ENCODE results near the gene TUBB4B.

The TUBB4B gene

GRCh38 chr9:137221506-137222111, 19.5 kb upstream of the TUBB4B start:
- CTCF ChIA-PET: interaction anchor here (1.2 to 2.4 kb wide), 2 partner anchors 17 to 100 kb away, joined by 3 to 7 read pairs; partner anchors contain the start of genes NDOR1 and TMEM203
- peaks cover 0 to 29% of the 10 kb centered on the region in 2 experiments; a peak in 1 of 3 replicates for H3K36me3 ChIP-seq (ENCODE audit: control insufficient read depth in 2 of 2, insufficient read depth in 1 of 2, low read length in 2 of 2)
- peak overlapping the region; percentile 14 for H3K4me3 ChIP-seq (ENCODE audit: low read depth, low read length)
- peak; percentile 46 for TF ChIP-seq ZNF335 (tag by site-specific recombination; conservative IDR thresholded peaks at IDR 0.05)
- TF ChIP-seq HIC1 (tag by site-specific recombination; IDR thresholded peaks at IDR 0.05): peak; percentile 75; the same call in 1 of the 2 replicates
- no peak for TF ChIP-seq ZNF473 (tag by site-specific recombination; IDR thresholded peaks at IDR 0.05)
- TF ChIP-seq ZNF311 (tag by site-specific recombination; IDR thresholded peaks at IDR 0.05; ENCODE audit: borderline replicate concordance): no peak
- 0 out of 2 replicates have a peak, but pooled peaks have one; percentile 20 for TF ChIP-seq KLF16 (tag by site-specific recombination; IDR thresholded peaks at IDR 0.05)
- no peak for TF ChIP-seq ZNF341 (tag by site-specific recombination; IDR thresholded peaks at IDR 0.05; ENCODE audit: low read depth)
- TF ChIP-seq SP2 (tag by site-specific recombination; IDR thresholded peaks at IDR 0.05): peak; percentile 35
- TF ChIP-seq GLIS2 (tag by site-specific recombination; IDR thresholded peaks at IDR 0.05): peak; percentile 47; the same call in 1 of the 2 replicates
- no peak for TF ChIP-seq ZNF202 (tag by site-specific recombination; IDR thresholded peaks at IDR 0.05; ENCODE audit: borderline replicate concordance)
- 0 out of 2 replicates have a peak, but pooled peaks have one; percentile 16 for TF ChIP-seq EGR2 (tag by site-specific recombination; IDR thresholded peaks at IDR 0.05; ENCODE audit: low read depth)
- peak; percentile 33; the same call in 1 of the 2 replicates for TF ChIP-seq SP3 (tag by site-specific recombination; IDR thresholded peaks at IDR 0.05)
- peak; percentile 33; the same call in 1 of the 2 replicates for TF ChIP-seq KLF8 (tag by site-specific recombination; IDR thresholded peaks at IDR 0.05)
- TF ChIP-seq ZNF776 (tag by site-specific recombination; IDR thresholded peaks at IDR 0.05; ENCODE audit: borderline replicate concordance): no peak
- 0 out of 2 replicates have a peak, but pooled peaks have one; percentile 41 for TF ChIP-seq BCL11A (tag by site-specific recombination; IDR thresholded peaks at IDR 0.05; ENCODE audit: low read depth)
- TF ChIP-seq ZSCAN18 (tag by site-specific recombination; IDR thresholded peaks at IDR 0.05): no peak
- peak; percentile 95 for TF ChIP-seq BCL11B (tag by site-specific recombination; IDR thresholded peaks at IDR 0.05; ENCODE audit: low read depth)
- TF ChIP-seq ZBTB8A (tag by site-specific recombination; IDR thresholded peaks at IDR 0.05): 0 out of 2 replicates have a peak, but pooled peaks have one; percentile 11
- TF ChIP-seq ZNF221 (tag by site-specific recombination; IDR thresholded peaks at IDR 0.05; ENCODE audit: borderline replicate concordance): no peak
- no peak for TF ChIP-seq ZNF132 (tag by site-specific recombination; IDR thresholded peaks at IDR 0.05; ENCODE audit: borderline replicate concordance)
- no peak for TF ChIP-seq ZNF350 (tag by site-specific recombination; IDR thresholded peaks at IDR 0.05)
- 0 out of 2 replicates have a peak, but pooled peaks have one; percentile 30 for TF ChIP-seq ZNF692 (tag by site-specific recombination; IDR thresholded peaks at IDR 0.05)
- TF ChIP-seq ZFP69B (tag by site-specific recombination; IDR thresholded peaks at IDR 0.05): peak; percentile 47; the same call in 1 of the 2 replicates
- TF ChIP-seq PATZ1 (tag by site-specific recombination; IDR thresholded peaks at IDR 0.05): peak; percentile 56
- H3K27ac ChIP-seq (ENCODE audit: extremely low read depth, low read depth, low read length): no peak overlapping the region; the same call in 1 of the 2 replicates
- POLR2A ChIA-PET: interaction anchor here (1.0 to 17.2 kb wide), 5 partner anchors 13 to 187 kb away, joined by 3 to 304 read pairs (median 7); partner anchors contain the start of genes NDOR1, TMEM203, TPRN and TUBB4B
- H3K4me1 ChIP-seq (ENCODE audit: control insufficient read depth, insufficient read depth, low read length): peaks cover 4% of the 10 kb centered on the region
- H3K9me3 ChIP-seq (ENCODE audit: control insufficient read depth, insufficient read depth, low read depth, low read length): no peaks in the 10 kb centered on the region

All from HEK293 (cell line).